ENCODE data around the gene TMPRSS3.

The TMPRSS3 gene

GRCh38 chr21:42395905-42396651, at the start of gene TMPRSS3:
Gene TMPRSS3, minus strand, starts transcription at chr21:42396052. Its CDS starts 635 bp downstream, at chr21:42395417.
- in situ Hi-C loops (cut with MboI; ENCODE audit: low sequenced_read_pairs): no loop called here

DNA sequence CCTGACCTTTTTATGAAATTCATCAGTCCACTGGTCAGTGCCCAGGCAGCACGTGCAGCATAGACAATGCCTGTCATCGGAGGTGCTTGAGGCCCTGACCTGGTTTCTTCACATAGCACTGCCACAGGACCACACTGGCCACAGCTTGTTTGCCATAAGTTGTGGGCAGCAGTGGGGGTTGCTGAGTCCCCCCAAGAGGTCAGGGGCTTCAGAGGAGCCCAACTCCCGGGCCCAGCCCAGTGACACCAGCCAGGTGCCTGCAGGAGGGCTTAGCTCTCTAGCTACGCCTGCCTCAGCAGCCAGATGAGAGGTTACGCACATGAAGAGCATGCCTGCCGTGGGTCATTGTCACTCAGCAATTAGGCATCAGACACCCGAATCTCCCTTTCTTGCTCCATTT, 49.5 kb upstream of the TMPRSS3 start:
- in situ Hi-C loops (cut with MboI; ENCODE audit: low sequenced_read_pairs): no loop called here

DNA sequence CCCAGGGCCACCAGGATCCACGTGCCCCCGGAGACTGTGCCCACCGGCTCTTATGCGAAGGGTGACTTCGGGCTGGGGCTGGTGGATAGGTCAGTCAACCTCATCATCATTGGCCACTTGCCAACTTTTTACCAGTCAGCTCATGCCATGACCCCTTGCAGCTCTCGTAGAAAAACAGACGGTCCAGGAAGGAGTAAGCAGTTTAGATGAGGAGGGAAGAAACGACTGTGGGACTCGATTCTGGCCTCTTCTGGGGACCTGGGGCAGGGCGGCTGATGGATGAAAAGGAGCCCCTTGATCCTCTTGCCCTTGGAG, 48.9 kb upstream of the TMPRSS3 start:
- in situ Hi-C loops (cut with MboI; ENCODE audit: low sequenced_read_pairs): no loop called here

DNA sequence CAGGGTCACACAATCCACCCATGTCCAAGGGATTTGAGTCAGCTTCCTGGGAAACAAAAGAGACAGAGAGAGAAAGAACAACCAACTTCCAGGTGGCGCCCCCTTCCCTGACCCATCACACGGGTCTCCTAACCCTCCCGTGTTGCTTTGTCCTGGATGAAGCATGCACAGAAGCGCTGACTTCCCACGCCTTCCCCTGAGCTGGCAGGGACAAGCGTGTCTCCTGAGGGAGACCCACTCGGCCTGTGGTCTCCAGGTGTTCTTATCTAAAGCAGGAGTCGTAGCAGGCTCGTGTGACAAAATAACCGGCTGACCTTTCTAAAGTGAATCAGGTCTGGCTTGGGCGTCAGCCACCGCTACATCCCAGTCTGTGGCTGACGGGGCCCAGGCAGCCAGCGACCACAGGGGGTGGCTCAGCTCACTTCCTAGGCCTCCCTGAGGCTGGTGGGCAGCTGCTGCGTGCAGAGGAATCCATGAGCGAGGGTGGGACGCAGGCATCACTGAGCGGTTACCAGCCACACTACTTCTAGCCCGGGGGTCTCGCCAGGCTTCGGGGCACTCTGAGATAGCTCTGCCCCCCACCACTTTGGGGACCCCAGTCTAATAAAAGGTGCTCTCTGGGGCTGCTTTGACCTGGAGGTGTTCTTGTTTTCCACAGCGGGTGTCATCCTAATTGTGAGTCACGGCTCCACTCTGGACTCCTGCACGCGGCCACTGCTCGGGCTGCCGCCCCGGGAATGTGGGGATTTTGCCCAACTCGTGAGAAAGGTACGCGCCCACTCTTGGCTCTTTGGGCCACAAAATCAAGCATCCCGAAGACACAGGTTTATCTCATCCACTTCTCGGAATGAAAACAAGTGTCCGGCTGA, 48.3 kb upstream of the TMPRSS3 start:
- in situ Hi-C loops (cut with MboI; ENCODE audit: low sequenced_read_pairs): no loop called here

GRCh38 chr21:42443181-42443785, 47.4 kb upstream of the TMPRSS3 start:
- in situ Hi-C loops (cut with MboI; ENCODE audit: low sequenced_read_pairs): no loop called here

DNA sequence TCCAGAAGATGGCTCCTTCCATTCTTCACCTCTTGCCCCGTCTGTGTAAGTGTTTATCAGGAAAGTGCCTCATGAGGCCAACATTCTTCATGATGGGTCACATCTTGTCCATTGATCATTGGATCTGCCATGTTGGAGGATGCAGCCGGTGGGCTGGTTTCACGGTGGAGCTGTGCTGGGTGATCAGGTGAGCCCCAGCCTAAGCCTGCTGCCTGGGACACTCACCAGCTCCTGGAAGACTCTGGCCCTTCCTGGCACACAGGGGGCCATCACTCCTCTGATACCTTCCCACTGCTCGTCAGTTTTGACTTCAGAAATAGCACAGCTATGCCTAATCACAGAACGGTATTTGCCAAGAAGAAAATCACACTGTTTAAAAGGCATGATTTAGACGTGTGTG, 46.1 kb upstream of the TMPRSS3 start:
- in situ Hi-C loops (cut with MboI; ENCODE audit: low sequenced_read_pairs): no loop called here

- in situ Hi-C loops (cut with MboI; ENCODE audit: low sequenced_read_pairs): no loop called here
These were observed 44.4 kb upstream of the TMPRSS3 start for GRCh38 chr21:42440187-42440792.

DNA sequence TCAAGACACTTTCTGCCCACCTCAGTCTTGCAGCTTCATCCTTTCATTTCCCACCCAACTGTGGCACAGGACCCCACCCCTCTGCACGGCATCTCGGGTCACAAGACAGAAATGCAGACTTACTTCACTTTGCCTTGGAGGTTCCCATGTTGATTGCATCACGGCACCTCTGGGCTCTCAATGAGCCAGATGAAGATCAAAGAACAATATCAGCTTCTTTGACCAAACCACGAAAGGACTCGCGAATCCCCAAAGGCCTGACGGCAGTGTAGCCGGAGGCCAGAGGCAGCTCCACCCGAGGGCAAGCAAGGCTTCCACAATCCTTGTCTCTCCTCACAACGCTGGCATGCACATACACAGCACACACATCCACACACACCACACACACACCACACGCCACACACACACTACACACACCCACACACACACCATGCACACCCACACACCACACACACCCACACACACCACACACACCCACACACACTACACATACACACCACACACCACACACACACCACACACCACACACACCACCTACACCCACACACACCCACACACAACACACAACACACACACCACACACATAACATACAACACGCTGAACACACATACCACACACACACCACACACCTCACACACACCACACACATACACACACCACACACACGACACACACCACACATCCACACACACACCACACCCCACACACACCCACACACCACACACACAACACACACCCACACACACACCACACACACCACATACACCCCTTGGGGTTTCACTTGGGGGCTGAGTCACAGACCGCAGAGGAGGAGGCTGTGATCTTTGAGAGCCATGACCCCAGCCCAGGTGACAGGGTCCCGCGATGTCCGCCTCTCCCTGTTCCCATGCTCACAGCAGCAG, 43.7 kb upstream of the TMPRSS3 start:
- in situ Hi-C loops (cut with MboI; ENCODE audit: low sequenced_read_pairs): loop anchor here (10.0 kb wide), 1 partner anchor 285 kb away; no protein-coding TSS in a partner anchor

- in situ Hi-C loops (cut with MboI; ENCODE audit: low sequenced_read_pairs): loop anchor here (10.0 kb wide), 1 partner anchor 284 kb away; no protein-coding TSS in a partner anchor
These were observed 42.7 kb upstream of the TMPRSS3 start for GRCh38 chr21:42438316-42439205.

- in situ Hi-C loops (cut with MboI; ENCODE audit: low sequenced_read_pairs): loop anchor here (10.0 kb wide), 1 partner anchor 283 kb away; no protein-coding TSS in a partner anchor
These were observed 41.9 kb upstream of the TMPRSS3 start for GRCh38 chr21:42437786-42438185.

- in situ Hi-C loops (cut with MboI; ENCODE audit: low sequenced_read_pairs): loop anchor here (10.0 kb wide), 1 partner anchor 282 kb away; no protein-coding TSS in a partner anchor
These were observed 41.1 kb upstream of the TMPRSS3 start for GRCh38 chr21:42436914-42437313.

DNA sequence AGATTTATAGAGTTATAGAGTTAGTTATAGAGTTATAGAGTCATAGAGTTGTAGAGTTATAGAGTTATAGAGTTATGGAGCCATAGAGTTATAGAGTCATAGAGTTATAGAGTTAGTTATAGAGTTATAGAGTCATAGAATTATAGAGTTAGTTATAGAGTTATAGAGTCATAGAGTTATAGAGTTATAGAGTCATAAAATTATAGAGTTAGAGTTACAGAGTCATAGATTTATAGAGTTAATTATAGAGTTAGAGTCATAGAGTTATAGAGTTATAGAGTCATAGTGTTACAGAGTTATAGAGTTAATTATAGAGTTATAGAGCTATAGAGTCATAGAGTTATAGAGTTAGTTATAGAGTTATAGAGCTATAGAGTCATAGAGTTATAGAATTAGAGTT, 40.0 kb upstream of the TMPRSS3 start:
- in situ Hi-C loops (cut with MboI; ENCODE audit: low sequenced_read_pairs): loop anchor here (10.0 kb wide), 1 partner anchor 281 kb away; no protein-coding TSS in a partner anchor

DNA sequence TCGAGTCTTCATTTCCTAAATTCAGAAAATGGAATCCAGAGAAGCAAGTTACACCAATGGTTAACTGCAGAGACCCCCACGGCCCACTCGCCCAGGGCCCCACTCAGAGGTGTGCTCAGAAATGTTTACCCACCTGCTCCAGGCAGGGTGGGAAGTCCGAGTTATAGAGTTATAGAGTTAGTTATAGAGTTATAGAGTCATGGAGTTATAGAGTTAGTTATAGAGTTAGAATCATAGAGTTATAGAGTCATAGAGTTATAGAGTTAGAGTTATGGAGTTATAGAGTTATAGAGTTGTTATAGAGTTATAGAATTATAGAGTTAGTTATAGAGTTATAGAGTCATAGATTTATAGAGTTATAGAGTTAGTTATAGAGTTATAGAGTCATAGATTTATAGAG, 39.5 kb upstream of the TMPRSS3 start:
- in situ Hi-C loops (cut with MboI; ENCODE audit: low sequenced_read_pairs): loop anchor here (10.0 kb wide), 1 partner anchor 281 kb away; no protein-coding TSS in a partner anchor

GRCh38 chr21:42434884-42435283, 39.0 kb upstream of the TMPRSS3 start:
- in situ Hi-C loops (cut with MboI; ENCODE audit: low sequenced_read_pairs): loop anchor here (10.0 kb wide), 1 partner anchor 280 kb away; no protein-coding TSS in a partner anchor

DNA sequence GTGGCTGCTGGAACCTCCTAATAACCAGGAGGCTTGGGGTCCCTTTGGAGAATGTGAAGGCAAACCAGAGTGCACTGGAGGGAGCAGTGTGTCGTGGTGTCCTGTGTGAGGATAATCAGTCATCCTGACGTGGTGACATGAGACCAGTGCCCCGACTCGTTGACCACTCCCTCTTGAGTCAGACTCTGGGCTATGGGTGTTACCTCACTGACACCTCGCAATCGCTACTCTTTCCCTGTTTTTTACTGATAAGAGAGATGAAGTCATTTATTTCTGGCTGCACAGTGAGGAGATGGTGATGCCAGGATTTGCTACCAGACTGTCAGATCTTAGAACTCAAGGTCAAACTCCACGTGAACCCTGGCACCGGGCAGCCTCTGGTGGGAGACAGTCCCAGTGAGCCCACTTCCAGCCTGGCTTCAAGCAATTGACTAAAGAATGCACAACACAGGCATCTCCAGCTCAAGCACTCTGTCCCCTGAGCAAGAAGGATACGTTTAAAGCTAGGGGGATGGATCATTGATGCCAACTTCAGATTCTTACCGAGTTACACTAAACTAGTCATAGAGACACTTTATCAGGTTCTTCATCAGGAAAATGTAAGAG, 38.2 kb upstream of the TMPRSS3 start:
- in situ Hi-C loops (cut with MboI; ENCODE audit: low sequenced_read_pairs): loop anchor here (10.0 kb wide), 1 partner anchor 279 kb away; no protein-coding TSS in a partner anchor

GRCh38 chr21:42432695-42433094, 36.8 kb upstream of the TMPRSS3 start:
- in situ Hi-C loops (cut with MboI; ENCODE audit: low sequenced_read_pairs): loop anchor here (10.0 kb wide), 1 partner anchor 278 kb away; no protein-coding TSS in a partner anchor

DNA sequence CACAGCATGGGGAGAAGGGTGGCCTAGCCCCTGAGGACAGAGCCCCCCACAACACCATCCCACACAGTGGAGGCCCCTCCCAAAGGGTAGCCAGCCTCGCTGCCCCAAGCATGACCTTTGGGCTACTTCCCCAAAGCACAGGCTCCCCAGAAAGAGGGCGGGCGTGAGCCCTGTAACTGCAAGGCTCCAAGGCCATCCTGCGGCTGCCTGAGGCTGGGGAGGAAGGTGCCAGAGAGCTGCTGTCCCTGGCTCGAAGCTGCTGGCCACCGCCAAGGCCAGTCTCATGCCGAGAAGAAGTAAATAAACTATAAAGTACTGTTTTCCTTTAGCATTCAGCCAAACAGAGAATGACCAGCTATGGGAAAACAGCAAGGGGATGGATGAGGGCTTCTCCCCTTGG, 35.3 kb upstream of the TMPRSS3 start:
- in situ Hi-C loops (cut with MboI; ENCODE audit: low sequenced_read_pairs): loop anchor here (10.0 kb wide), 1 partner anchor 276 kb away; no protein-coding TSS in a partner anchor

DNA sequence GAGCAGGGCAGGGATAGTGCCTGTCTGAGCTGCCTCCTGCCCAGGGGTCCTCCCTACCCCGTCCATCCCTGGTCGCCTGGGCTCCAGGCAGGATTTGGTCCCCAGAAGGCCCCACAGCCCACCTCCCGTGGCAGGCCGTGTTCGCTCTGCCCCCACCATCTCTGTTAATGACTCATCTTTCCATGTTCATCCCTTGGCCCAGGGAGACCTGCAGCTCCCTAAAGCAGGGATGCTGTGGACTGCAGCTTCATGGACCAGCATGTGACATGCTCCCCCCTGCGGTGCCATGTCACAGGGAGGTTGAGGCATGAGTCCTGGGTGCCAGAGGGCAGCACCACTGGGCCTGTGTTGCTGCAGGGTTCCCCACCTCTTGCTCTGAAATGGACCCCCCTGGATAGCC, 34.7 kb upstream of the TMPRSS3 start:
- in situ Hi-C loops (cut with MboI; ENCODE audit: low sequenced_read_pairs): loop anchor here (10.0 kb wide), 1 partner anchor 276 kb away; no protein-coding TSS in a partner anchor
